GM18511 (cell line): ENCODE measurements around the gene PDE1C.

Experiments
- ATAC-seq: cut with Tn5 transposase; IDR thresholded peaks from one replicate; pipeline ENCODE4 v1.9.1; 2021; ENCODE audit warnings: mild to moderate bottlenecking, moderate library complexity; ENCODE audit not compliant: unreplicated experiment

Gene PDE1C

DNA sequence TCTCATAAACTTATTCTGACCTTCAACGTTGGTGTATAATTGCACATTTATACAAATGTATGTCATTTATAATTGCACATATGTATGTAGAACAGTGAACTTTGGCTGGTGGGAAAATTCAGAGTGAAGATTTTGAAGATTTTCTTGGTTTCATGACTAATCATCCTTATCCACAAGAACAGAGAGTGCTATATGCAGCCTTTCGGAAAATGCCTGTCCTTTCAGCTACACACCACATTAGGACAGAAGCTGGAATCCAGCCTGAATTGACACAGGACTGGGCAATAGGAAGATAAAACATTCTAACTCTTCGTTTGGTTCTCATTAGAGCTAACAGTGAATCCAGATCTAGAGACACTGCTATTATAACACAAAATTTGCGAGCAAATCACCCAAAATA, 166.2 kb downstream of the PDE1C start:
- no peak for ATAC-seq

GRCh38 chr7:31899356-31899927, 170.8 kb downstream of the PDE1C start:
- ATAC-seq = no peak

GRCh38 chr7:31896925-31897324, 173.3 kb downstream of the PDE1C start:
- no peak for ATAC-seq

DNA sequence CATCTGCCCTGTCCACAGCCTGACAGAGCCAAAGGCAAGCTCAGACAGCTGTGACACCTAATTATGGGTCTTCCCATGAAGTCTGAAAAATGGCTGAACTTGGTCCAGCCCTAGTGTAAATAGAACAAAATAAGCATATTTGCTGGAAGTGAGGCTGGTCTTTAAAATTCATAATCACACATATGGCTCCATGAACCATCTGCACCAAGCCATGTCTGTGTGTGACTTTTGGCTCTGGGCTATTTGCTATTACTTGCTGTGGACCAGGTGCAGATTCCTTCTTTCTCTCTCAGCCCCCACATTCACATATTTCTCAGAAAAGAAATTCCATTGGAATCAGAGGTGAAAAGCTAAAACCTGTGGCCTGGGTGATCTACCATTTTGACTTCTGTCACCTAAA, 175.9 kb downstream of the PDE1C start:
- no peak for ATAC-seq

- no peak for ATAC-seq
Observed at GRCh38 chr7:31893365-31893764, 176.8 kb downstream of the PDE1C start.

DNA sequence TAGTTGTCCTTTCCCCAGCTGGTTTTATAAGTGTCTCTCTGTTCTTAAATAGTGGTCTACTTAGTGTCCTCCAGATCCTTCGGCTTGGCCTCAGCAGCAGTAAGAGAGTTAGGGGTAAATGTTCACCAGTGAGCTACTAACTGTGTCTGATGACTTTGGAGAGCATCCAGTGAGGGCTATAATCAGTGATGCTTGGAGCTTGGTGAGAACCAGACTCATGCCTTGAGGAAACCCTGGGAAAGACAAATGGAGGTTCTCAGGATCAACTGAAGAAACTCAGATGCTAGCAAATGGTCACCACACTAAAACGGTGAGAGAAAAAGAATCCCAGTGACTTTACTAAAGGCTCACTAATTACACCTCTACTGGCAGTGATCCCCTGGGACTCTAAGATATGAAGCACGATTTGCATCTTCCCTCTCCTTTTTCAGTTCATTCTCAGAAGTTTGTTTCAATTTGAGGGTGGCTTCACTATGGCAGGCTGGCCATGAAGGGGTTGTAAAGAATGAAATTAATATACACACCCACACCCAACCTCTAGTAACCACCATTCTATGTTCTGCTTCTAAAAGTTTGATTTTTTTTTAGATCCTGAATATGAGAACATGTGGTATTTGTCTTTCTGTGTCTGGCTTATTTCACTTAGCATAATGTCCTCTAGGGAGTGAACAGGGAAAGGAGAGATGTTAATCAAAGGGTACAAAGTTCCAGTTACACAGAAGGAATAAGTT, 177.9 kb downstream of the PDE1C start:
- peak; percentile 92 for ATAC-seq

- no peak for ATAC-seq
Observed at GRCh38 chr7:31890766-31891165, 179.4 kb downstream of the PDE1C start.

GRCh38 chr7:31890198-31890597, 180.0 kb downstream of the PDE1C start:
- no peak for ATAC-seq

DNA sequence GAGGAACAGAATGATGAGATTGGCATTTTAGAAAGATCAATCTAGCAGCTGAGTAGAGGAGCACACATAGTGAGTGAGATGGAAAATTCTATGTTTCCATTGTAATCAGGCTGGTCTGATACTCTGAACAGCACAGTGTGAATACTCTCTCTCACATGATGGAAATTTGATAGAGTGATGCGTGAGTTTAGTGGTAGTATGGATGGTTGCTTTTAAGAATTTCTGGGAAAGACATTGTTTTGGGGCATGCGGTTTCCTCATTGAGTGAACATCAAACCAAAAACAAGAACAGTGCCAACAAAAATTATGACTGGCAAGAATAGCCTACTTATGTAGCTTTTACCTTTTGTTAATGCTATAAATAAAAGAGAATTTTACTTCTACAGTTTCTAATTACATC, 183.2 kb downstream of the PDE1C start:
- ATAC-seq = no peak

DNA sequence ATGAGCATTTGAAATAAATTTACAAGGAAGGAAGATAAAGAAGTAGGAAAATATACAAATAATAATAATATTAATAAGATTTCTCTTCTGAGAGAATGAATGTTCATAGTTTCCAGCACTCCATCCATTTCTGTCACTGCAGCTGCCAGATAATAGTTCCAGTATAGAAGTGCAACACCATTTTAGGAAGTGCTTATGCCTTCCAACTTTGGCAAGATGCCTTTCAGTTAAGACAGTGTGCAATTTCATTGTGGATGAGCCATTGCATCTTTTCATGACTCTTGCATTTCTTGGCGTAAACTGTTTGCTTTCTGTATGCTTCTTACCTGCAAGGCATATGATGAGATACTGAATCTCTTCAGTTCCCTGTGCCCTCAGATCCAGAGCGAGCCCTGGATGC, 185.0 kb downstream of the PDE1C start:
- no peak for ATAC-seq

GRCh38 chr7:31883761-31884164, 186.4 kb downstream of the PDE1C start:
- ATAC-seq = peak; percentile 95

DNA sequence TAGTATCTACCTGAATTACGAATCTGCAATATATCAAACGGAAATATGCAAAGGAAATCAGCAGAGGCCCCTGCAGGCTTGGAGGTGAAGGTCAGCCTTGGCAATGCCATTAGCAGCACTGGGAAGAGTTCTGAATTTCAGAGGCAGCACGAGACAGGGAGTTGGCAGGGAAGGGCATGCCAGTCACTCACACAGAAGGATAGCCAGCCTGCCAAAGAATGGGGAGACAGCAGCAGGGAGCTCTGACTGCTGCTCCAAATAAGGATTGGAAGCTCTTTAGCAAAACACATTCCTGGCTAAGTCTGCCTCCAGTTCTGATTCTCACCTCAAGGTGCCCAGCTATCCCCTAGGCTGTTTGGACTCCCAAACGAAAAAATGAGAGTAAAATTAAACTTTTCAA, 188.0 kb downstream of the PDE1C start:
- no peak for ATAC-seq

GRCh38 chr7:31878875-31879274, 191.3 kb downstream of the PDE1C start:
- ATAC-seq = no peak

DNA sequence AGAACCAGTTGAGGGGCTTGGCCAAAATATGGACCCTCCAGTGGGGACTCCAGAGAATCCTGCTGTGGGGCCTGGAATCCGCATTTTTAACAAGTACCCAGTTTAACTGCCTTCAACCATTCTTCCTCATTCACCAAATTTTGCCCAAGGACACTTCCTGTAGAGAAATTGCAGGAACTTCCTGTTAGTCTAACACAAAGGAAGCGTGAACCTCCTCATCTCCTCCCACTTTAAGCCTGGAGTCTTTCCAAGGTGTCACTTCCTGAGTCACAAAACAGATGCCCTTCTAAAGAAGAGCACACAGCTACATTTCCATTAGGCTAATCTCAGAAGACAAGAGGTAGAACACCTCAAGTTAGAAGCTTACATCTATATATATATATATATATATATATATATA, 194.8 kb downstream of the PDE1C start:
- no peak for ATAC-seq

DNA sequence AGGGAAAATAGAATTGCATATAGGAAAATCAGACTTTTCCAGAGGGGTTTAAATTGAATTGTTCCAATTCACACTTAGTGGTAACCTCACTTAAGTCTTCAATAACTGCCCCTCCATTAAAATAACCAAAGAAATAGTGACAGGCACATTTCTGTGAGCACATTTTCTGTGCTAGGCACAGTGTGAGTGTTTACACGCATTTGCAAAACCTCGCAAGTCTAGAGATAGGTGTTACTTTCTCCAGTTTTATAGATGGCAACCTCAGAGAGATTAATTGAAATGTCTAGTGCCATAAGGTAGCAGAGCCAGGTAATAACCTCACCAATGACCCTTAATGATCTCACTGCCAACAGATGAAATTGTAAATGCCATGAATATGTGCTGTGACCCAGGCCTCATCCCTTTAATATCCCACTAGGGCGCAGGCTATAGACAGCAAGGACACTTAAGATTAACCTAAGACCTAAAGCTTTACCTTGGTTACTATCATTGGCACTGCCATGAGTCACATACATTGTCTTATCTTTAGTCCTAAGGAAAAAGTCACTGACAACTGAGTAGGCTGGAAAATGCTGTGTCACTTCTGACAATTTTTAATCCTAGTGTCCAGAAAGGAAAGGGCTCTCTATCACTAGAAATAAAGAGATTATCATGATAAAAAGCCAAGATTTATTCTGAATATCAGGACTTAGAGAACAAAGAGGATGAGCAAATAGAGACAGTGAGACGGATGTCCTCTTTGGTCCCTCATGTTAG, 195.4 kb downstream of the PDE1C start:
- ATAC-seq = no peak

- peak; percentile 95 for ATAC-seq
Observed at GRCh38 chr7:31873816-31874597, 196.2 kb downstream of the PDE1C start.

- ATAC-seq = no peak
Observed at GRCh38 chr7:31872545-31873370, 197.4 kb downstream of the PDE1C start.

DNA sequence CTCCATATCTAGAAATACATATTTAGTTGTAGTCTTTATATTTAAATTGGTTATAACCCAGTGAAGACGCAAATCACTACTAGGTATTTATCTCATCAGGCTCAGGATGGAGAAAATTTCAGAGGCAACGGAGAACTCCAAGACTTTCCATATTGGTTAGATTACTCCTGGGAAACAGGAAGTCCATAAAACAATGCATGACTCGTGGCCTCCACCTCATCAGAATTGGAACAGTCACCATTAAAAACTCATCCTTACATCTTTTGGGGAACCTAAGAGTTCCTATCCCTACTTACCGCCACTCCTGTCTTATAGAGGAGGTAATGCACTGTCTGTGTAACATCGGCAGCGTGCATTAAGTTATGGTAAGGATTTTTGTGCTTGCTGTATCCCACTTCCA, 205.6 kb downstream of the PDE1C start:
- ATAC-seq = no peak

DNA sequence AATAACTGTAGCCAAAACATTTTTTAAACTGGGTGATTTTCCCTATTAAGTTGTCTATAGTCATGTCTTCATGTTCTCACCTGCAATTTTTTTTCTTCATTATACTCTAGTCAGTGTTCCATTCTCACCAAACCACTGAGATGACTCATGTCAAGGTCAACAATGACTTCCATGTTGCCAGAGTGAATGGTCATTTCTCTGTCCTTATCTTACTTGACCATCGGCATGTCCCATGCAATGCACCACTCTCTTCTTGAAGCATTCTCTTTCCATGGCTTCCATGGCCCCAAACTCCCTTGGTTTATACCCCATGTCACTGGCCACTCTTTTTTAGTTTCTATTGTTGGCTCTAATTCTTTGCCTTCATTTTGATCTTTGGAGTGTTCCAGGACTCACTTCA, 209.3 kb downstream of the PDE1C start:
- ATAC-seq = no peak

DNA sequence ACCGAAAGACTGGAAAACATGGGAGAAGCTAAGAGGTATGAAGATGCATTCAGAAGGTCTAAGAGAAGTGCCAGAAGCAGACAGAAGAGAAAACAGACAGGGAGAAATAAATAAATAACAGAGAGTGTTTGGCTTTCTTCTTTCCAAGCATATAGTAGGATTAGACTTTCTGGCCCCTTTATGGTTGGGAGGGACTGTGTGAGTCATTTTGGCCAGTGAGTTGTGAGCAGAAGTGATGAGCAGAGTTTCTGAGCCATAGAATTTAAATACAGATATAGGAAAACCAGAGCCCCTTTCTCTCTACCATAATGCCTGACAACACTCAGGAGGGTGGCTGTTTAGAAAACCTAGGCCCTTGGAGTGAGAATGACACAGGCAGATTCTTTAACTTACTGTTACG, 212.2 kb downstream of the PDE1C start:
- no peak for ATAC-seq

GRCh38 chr7:31857172-31857571, 213.0 kb downstream of the PDE1C start:
- ATAC-seq = no peak
